Measurements from ENCODE around the gene SLC2A11. TPM values are rescaled to one million over a fixed set of nuclear protein-coding genes. Genes with fewer than 3 reads are reported as not detected.

The SLC2A11 gene
- total RNA-seq, 2 experiments from 2014 or later = 16.4 to 50.2 TPM

DNA sequence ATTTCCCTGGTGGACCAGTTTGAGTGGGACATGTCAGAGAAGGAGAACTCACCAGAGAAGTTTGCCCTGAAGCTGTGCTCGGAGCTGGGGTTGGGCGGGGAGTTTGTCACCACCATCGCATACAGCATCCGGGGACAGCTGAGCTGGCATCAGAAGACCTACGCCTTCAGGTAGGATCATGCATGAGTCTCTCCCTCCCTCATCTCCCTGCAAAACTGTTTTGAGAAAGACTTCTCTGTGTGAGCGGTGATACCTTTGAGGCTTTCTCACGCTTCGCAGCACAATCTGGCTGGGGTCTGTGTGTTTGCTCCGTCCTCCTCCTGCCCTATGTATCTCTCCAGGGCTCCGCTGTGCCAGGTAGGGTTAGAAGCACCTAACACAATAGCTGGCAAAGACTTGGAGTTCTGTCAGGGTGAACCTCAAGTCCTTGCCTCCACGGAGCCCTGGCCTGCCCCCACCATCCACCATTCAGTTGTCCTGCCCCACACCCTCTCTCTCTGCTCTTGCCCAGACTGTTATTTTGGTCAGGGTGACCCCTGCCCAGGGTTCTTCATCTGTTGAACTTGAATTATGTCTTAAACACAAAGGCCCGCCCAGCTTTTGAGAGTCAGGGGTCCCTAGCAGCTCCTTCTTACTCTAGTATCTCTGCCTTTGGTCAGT is 32.3 kb upstream of the SLC2A11 start:
- peaks cover 29% of the 10 kb centered on the region for H3K4me1 ChIP-seq (ENCODE audit: insufficient read depth, low read length, poor library complexity, severe bottlenecking)
- 0 out of 2 replicates have a peak overlapping the region, but pooled peaks have one; percentile 17 for H3K4me2 ChIP-seq (ENCODE audit: low read length)
- ChIA-PET POLR2A (no interaction called here), CTCF (ENCODE audit: unreplicated experiment) (no interaction called here)
- intact Hi-C loops (cut with micrococcal nuclease; ENCODE audit: unreplicated experiment) = no loop called here
- peaks cover 98% of the 10 kb centered on the region for H3K36me3 ChIP-seq (ENCODE audit: insufficient read depth, low read length)
- TF ChIP-seq CTCF (conservative IDR thresholded peaks at IDR 0.05; ENCODE audit: low read length) (no peak), EZH2phosphoT487 (IDR thresholded peaks at IDR 0.05; ENCODE audit: borderline replicate concordance, low read depth, low read length) (no peak)
- H3K79me2 ChIP-seq (ENCODE audit: insufficient read depth, low read depth, low read length) = no peaks in the 10 kb centered on the region; the same call in 1 of the 2 replicates
- DNase-seq (ENCODE audit: low spot score) = no peak
- no peaks in the 10 kb centered on the region for H4K20me1 ChIP-seq (ENCODE audit: insufficient read depth, low read length)
- H3K4me3 ChIP-seq (ENCODE audit: low read depth, low read length, poor library complexity, severe bottlenecking) = no peak overlapping the region
- H3K9me3 ChIP-seq (ENCODE audit: low read length) = no peaks in the 10 kb centered on the region
- no peaks in the 10 kb centered on the region for H3K9me2 ChIP-seq (ENCODE audit: insufficient read depth, low read length)
- peak overlapping the region; percentile 63 for H3K27ac ChIP-seq (ENCODE audit: low read depth, low read length, poor library complexity, severe bottlenecking)
- H2AFZ ChIP-seq (ENCODE audit: low read length) = no peak overlapping the region
- no TSS peak for BruUV-seq (replicated peaks)

GRCh38 chr22:23826510-23827350 is 30.9 kb upstream of the SLC2A11 start:
- no peaks in the 10 kb centered on the region for H3K9me2 ChIP-seq (ENCODE audit: insufficient read depth, low read length)
- H3K79me2 ChIP-seq (ENCODE audit: insufficient read depth, low read depth, low read length) = no peaks in the 10 kb centered on the region; the same call in 1 of the 2 replicates
- H3K27ac ChIP-seq (ENCODE audit: low read depth, low read length, poor library complexity, severe bottlenecking) = peak overlapping the region; percentile 63
- TF ChIP-seq CTCF (conservative IDR thresholded peaks at IDR 0.05; ENCODE audit: low read length) (no peak), EZH2phosphoT487 (IDR thresholded peaks at IDR 0.05; ENCODE audit: borderline replicate concordance, low read depth, low read length) (no peak)
- CTCF ChIA-PET (ENCODE audit: unreplicated experiment) = no interaction called here
- POLR2A ChIA-PET = interaction anchor here (0.7 to 1.3 kb wide), 3 partner anchors 22 to 102 kb away, joined by 3 to 4 read pairs (median 3); partner anchors contain the start of gene SLC2A11
- no peak overlapping the region for H3K4me3 ChIP-seq (ENCODE audit: low read depth, low read length, poor library complexity, severe bottlenecking)
- no TSS peak for BruUV-seq (replicated peaks)
- H3K36me3 ChIP-seq (ENCODE audit: insufficient read depth, low read length) = peaks cover 98% of the 10 kb centered on the region
- H2AFZ ChIP-seq (ENCODE audit: low read length) = no peak overlapping the region
- no peaks in the 10 kb centered on the region for H3K9me3 ChIP-seq (ENCODE audit: low read length)
- intact Hi-C loops (cut with micrococcal nuclease; ENCODE audit: unreplicated experiment) = no loop called here
- no peak for DNase-seq (ENCODE audit: low spot score)
- H3K4me2 ChIP-seq (ENCODE audit: low read length) = peak overlapping the region; percentile 46
- peaks cover 20% of the 10 kb centered on the region for H3K4me1 ChIP-seq (ENCODE audit: insufficient read depth, low read length, poor library complexity, severe bottlenecking)
- no peaks in the 10 kb centered on the region for H4K20me1 ChIP-seq (ENCODE audit: insufficient read depth, low read length)

Data from OCI-LY7 (cell line).